Peyer's patch (tissue), 4 donors: ENCODE data around the gene NCOA3. TPM values are rescaled to one million over a fixed set of nuclear protein-coding genes. Genes with fewer than 3 reads are reported as not detected.

ENCODE experiments used
- DNase-seq, 3 donors: peaks; one replicate each; pipeline ENCODE4 v3.0.0-alpha.2; 2017 to 2019
- H3K27ac ChIP-seq, 4 donors: fragments of 200-600 bp; sonication (generic); one replicate each; pipeline ENCODE4 v1.5.1; 2016 to 2019
- H3K27me3 ChIP-seq, 2 donors: fragments of 200-600 bp; sonication (generic); one replicate each; pipeline ENCODE4 v1.5.1; 2019
- H3K36me3 ChIP-seq, 3 donors: fragments of 200-600 bp; sonication (generic); one replicate each; pipeline ENCODE4 v1.5.1; 2016 to 2019
- H3K4me1 ChIP-seq, 4 donors: fragments of 200-600 bp; sonication (generic); one replicate each; pipeline ENCODE4 v1.5.1; 2016 to 2019
- H3K4me3 ChIP-seq, 4 donors: fragments of 200-600 bp; sonication (generic); 1 replicate in 3 of 4; 2 replicates in 1 of 4; pipeline ENCODE4 v1.5.1; 2016 to 2019; ENCODE audit warnings: mild to moderate bottlenecking in 1 of 4
- H3K9me3 ChIP-seq, 4 donors: fragments of 200-600 bp; sonication (generic); one replicate each; pipeline ENCODE4 v1.5.1; 2016 to 2019; ENCODE audit warnings: mild to moderate bottlenecking in 1 of 4
- CTCF ChIP-seq, 6 experiments: fragments of 450-650 bp in 4 of 6; fragments of 200-600 bp in 2 of 6; sonication (generic) in 1 of 6; IDR thresholded peaks; one replicate each; pipeline ENCODE4 v1.5.1; 2017 to 2019; ENCODE audit warnings: antibody characterized with exemption in 6 of 6, mild to moderate bottlenecking in 3 of 6, moderate library complexity in 1 of 6
- POLR2A ChIP-seq, 2 donors: fragments of 450-650 bp; IDR thresholded peaks; one replicate each; pipeline ENCODE4 v1.5.1; 2017; ENCODE audit warnings: antibody characterized with exemption in 2 of 2, mild to moderate bottlenecking in 2 of 2, moderate library complexity in 2 of 2
- total RNA-seq, 4 donors: library from RNA; depleted of rRNA; stranded (reverse); fragments of >200 nt; gene quantifications; one replicate each; pipeline ENCODE4 v1.1.0, GENCODE V29; 2016

Gene NCOA3
- total RNA-seq, 4 donors from 2014 or later = 17.9 to 99.9 (median 26.6) TPM

- Histone ChIP-seq H3K4me1 (no peaks in the 10 kb centered on the region), H3K9me3 (no peaks in the 10 kb centered on the region), H3K27ac (no peak overlapping the region), H3K36me3 (no peaks in the 10 kb centered on the region), H3K4me3 (no peak overlapping the region), H3K27me3 (no peaks in the 10 kb centered on the region)
- no peak for TF ChIP-seq POLR2A (IDR thresholded peaks at IDR 0.05)
- no peak for TF ChIP-seq CTCF (IDR thresholded peaks at IDR 0.05)
- DNase-seq = peak in 1 of 3 donors; percentile 62
These were observed 174.6 kb downstream of the NCOA3 start for GRCh38 chr20:47676219-47676721.

- H3K27ac ChIP-seq = no peak overlapping the region
- TF ChIP-seq CTCF (IDR thresholded peaks at IDR 0.05) (no peak), POLR2A (IDR thresholded peaks at IDR 0.05) (no peak)
- H3K4me1 ChIP-seq = peaks cover 0 to 5% (median 0%) of the 10 kb centered on the region in 4 donors
- H3K27me3 ChIP-seq = no peaks in the 10 kb centered on the region
- H3K4me3 ChIP-seq = no peak overlapping the region
- H3K9me3 ChIP-seq = no peaks in the 10 kb centered on the region
- H3K36me3 ChIP-seq = no peaks in the 10 kb centered on the region
- DNase-seq = no peak
These were observed 175.4 kb downstream of the NCOA3 start for GRCh38 chr20:47676912-47677634.

GRCh38 chr20:47677635-47678453 is 176.2 kb downstream of the NCOA3 start:
- H3K27ac ChIP-seq = no peak overlapping the region
- H3K36me3 ChIP-seq = no peaks in the 10 kb centered on the region
- no peak overlapping the region for H3K4me3 ChIP-seq
- no peaks in the 10 kb centered on the region for H3K9me3 ChIP-seq
- no peaks in the 10 kb centered on the region for H3K27me3 ChIP-seq
- H3K4me1 ChIP-seq = peaks cover 0 to 12% (median 0%) of the 10 kb centered on the region in 4 donors
- DNase-seq = peak; percentile 46 to 70 (median 69)
- peak; percentile 13 to 84 (median 62) for TF ChIP-seq CTCF (IDR thresholded peaks at IDR 0.05)
- TF ChIP-seq POLR2A (IDR thresholded peaks at IDR 0.05) = no peak

GRCh38 chr20:47678536-47678935 is 176.8 kb downstream of the NCOA3 start:
- no peaks in the 10 kb centered on the region for H3K36me3 ChIP-seq
- H3K4me3 ChIP-seq = no peak overlapping the region
- H3K27ac ChIP-seq = no peak overlapping the region
- no peak for DNase-seq
- no peak for TF ChIP-seq POLR2A (IDR thresholded peaks at IDR 0.05)
- TF ChIP-seq CTCF (IDR thresholded peaks at IDR 0.05) = no peak
- no peaks in the 10 kb centered on the region for H3K27me3 ChIP-seq
- H3K4me1 ChIP-seq = peaks cover 0 to 13% (median 0%) of the 10 kb centered on the region in 4 donors
- no peaks in the 10 kb centered on the region for H3K9me3 ChIP-seq

- Histone ChIP-seq H3K36me3 (no peaks in the 10 kb centered on the region), H3K9me3 (no peaks in the 10 kb centered on the region), H3K4me1 (peaks cover 0 to 13% (median 0%) of the 10 kb centered on the region in 4 donors), H3K4me3 (no peak overlapping the region), H3K27ac (no peak overlapping the region), H3K27me3 (no peaks in the 10 kb centered on the region)
- no peak for TF ChIP-seq CTCF (IDR thresholded peaks at IDR 0.05)
- TF ChIP-seq POLR2A (IDR thresholded peaks at IDR 0.05) = no peak
- DNase-seq = no peak
These were observed 177.8 kb downstream of the NCOA3 start for GRCh38 chr20:47679462-47679861.
